Adrenal gland (tissue), 12 donors: ENCODE results near the gene ATP8A2. TPM values are rescaled to one million over a fixed set of nuclear protein-coding genes. Genes with fewer than 3 reads are reported as not detected.

ENCODE experiments used
- DNase-seq, 7 donors: peaks; one replicate each; pipeline ENCODE4 v3.0.0-alpha.2; 2019 to 2020
- H3K27ac ChIP-seq, 5 donors: fragments of 200-600 bp; sonication (generic) in 4 of 5; 1 replicate in 3 of 5; 2 replicates in 2 of 5; pipeline versions ENCODE4 v1.5.1 to v1.8.0; 2016 to 2020; ENCODE audit warnings: mild to moderate bottlenecking in 1 of 5
- H3K27me3 ChIP-seq: fragments of 200-600 bp; 2 replicates; pipeline ENCODE4 v1.8.0; 2021
- H3K36me3 ChIP-seq, 2 donors: fragments of 200-600 bp; replicated peaks in 1 of 2; 1 replicate in 1 of 2; 2 replicates in 1 of 2; pipeline versions ENCODE4 v1.5.1 to v1.8.0; 2018 to 2022
- H3K4me1 ChIP-seq, 2 donors: fragments of 200-600 bp; replicated peaks in 1 of 2; 1 replicate in 1 of 2; 2 replicates in 1 of 2; pipeline versions ENCODE4 v1.5.1 to v1.8.0; 2018 to 2021
- H3K4me3 ChIP-seq, 4 donors: fragments of 200-600 bp; sonication (generic) in 3 of 4; one replicate each; pipeline ENCODE4 v1.5.1; 2016 to 2018
- H3K9me3 ChIP-seq, 3 donors: fragments of 200-600 bp; sonication (generic) in 1 of 3; replicated peaks in 1 of 3; 1 replicate in 2 of 3; 2 replicates in 1 of 3; pipeline versions ENCODE4 v1.5.1 to v1.8.0; 2016 to 2021
- POLR2A ChIP-seq, 2 donors: fragments of 450-650 bp; IDR thresholded peaks; one replicate each; pipeline ENCODE4 v1.6.1; 2017; ENCODE audit warnings: antibody characterized with exemption in 2 of 2, mild to moderate bottlenecking in 2 of 2, moderate library complexity in 1 of 2
- WGBS, 4 donors: extraction: QIAGEN DNeasy Blood & Tissue Kit in 2 of 4; methylation state at CpG; one replicate each; pipeline versions ENCODE4 v1.1.5 to v1.1.7; 2013 to 2017; 5-methylcytosine and 5-hydroxymethylcytosine counted together
- intact Hi-C, 2 donors: fragments of 100-400 bp; cut with DNase I; formaldehyde crosslinking; loops; one replicate each; pipeline versions ENCODE4 v1.14.1 to v1.15.0; 2022 to 2023
- polyA plus RNA-seq, 3 donors: library from polyadenylated mRNA; stranded (reverse); fragments of 200-250 nt in 2 of 3; fragments of 350-450 nt in 1 of 3; fragmentation: Illumina TruSeq in 1 of 3; extraction: RNeasy Lipid Tissue Mini Kit (QIAGEN cat#74804) in 1 of 3; gene quantifications; one replicate each; pipeline ENCODE4 v1.2.3, GENCODE V29; 2013 to 2014
- total RNA-seq, 9 donors: library from RNA; depleted of rRNA in 4 of 9; stranded (reverse); fragments of >200 nt in 4 of 9; fragments of 120-200 nt in 1 of 9; fragmentation: NEBNext Ultra II Directional in 1 of 9; extraction: Animal tissue kit (Norgen Biotek cat#: 25700) in 1 of 9; gene quantifications; one replicate each; pipeline versions ENCODE4 v1.1.0 to v1.2.4, GENCODE V29; 2013 to 2023
- TF ChIP-seq, protein P1 (sequence below), 6 experiments: fragments of 450-650 bp in 4 of 6; fragments of 200-600 bp in 2 of 6; sonication (generic) in 1 of 6; IDR thresholded peaks; 1 replicate in 5 of 6; 2 replicates in 1 of 6; pipeline versions ENCODE4 v1.5.1 to v1.8.0; 2016 to 2021; ENCODE audit warnings: antibody characterized with exemption in 6 of 6, mild to moderate bottlenecking in 2 of 6, moderate library complexity in 1 of 6
- donor health status: healthy with polysubstance abuse.
- donor health status: Bipolar disorder and iron deficiency.
- donor health status: DM: yes; HTN: yes; CAD: no.
- donor health status: DM: no; HTN: no; CAD: no.
- donor health status: DM: no; HTN: no; CAD: no.
- donor health status: DM: yes; HTN: yes; CAD: no.

ATP8A2 gene
- total and polyA plus RNA-seq, 12 donors = 0.77 to 14.0 (median 4.3) TPM

DNA sequence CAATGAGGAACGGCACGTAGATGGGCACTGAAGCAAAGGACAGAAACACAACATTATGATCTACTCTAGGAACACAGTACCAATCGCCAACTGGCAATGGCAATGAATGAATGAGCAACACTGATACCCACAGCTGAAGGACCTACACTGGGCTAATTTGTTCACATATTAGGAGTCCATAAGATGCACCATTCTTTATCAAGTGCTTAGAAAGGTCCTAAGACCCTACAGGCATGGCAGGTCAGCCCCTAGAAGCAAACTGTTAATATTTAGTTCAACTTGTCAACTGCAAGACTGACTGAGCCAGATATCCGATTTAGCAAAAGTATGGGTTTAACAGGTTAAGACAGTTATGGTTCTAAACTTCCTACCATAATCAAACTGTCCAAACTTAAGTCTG, 675.3 kb downstream of the ATP8A2 start:
- Histone ChIP-seq H3K27me3 (peaks cover 43% of the 10 kb centered on the region), H3K27ac (no peak overlapping the region), H3K4me1 (peaks cover 0 to 6% of the 10 kb centered on the region in 2 donors), H3K36me3 (no peaks in the 10 kb centered on the region), H3K9me3 (no peaks in the 10 kb centered on the region), H3K4me3 (no peak overlapping the region)
- WGBS, 4 donors = 84 to 94% (median 90%) methylated on average over 4 of the region's 4 CpGs
- intact Hi-C loops = no loop called here
- no peak for DNase-seq
- TF ChIP-seq, protein P1, sequence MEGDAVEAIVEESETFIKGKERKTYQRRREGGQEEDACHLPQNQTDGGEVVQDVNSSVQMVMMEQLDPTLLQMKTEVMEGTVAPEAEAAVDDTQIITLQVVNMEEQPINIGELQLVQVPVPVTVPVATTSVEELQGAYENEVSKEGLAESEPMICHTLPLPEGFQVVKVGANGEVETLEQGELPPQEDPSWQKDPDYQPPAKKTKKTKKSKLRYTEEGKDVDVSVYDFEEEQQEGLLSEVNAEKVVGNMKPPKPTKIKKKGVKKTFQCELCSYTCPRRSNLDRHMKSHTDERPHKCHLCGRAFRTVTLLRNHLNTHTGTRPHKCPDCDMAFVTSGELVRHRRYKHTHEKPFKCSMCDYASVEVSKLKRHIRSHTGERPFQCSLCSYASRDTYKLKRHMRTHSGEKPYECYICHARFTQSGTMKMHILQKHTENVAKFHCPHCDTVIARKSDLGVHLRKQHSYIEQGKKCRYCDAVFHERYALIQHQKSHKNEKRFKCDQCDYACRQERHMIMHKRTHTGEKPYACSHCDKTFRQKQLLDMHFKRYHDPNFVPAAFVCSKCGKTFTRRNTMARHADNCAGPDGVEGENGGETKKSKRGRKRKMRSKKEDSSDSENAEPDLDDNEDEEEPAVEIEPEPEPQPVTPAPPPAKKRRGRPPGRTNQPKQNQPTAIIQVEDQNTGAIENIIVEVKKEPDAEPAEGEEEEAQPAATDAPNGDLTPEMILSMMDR (IDR thresholded peaks at IDR 0.05) = no peak
- no peak for TF ChIP-seq POLR2A (IDR thresholded peaks at IDR 0.05)

DNA sequence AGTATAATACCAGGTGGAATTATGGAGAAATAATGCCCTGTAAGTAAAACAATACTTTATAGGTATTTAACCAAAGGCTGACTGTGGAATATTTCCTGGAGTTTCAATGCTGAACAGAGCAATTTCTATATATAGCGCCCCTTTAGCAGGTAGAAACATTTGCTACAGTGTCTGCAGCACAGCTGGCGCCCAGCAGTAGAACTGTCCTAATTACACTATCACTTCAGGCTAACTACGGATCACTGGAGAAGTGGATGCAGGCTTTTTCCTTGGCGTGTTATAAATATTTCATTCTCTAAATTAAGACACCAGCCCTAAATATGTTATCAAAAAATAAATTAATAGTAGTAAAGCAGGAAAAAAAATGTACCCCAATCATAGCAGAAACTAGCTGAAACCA, 677.0 kb downstream of the ATP8A2 start:
- Histone ChIP-seq H3K27me3 (peaks cover 50% of the 10 kb centered on the region), H3K4me3 (no peak overlapping the region), H3K4me1 (peaks cover 0 to 6% of the 10 kb centered on the region in 2 donors), H3K27ac (no peak overlapping the region), H3K9me3 (no peaks in the 10 kb centered on the region), H3K36me3 (no peaks in the 10 kb centered on the region)
- intact Hi-C loops = no loop called here
- no peak for TF ChIP-seq POLR2A (IDR thresholded peaks at IDR 0.05)
- TF ChIP-seq, protein P1 (IDR thresholded peaks at IDR 0.05) = no peak
- no peak for DNase-seq
- WGBS, 4 donors = 42 to 57% (median 55%) methylated on average over 4 of the region's 4 CpGs

DNA sequence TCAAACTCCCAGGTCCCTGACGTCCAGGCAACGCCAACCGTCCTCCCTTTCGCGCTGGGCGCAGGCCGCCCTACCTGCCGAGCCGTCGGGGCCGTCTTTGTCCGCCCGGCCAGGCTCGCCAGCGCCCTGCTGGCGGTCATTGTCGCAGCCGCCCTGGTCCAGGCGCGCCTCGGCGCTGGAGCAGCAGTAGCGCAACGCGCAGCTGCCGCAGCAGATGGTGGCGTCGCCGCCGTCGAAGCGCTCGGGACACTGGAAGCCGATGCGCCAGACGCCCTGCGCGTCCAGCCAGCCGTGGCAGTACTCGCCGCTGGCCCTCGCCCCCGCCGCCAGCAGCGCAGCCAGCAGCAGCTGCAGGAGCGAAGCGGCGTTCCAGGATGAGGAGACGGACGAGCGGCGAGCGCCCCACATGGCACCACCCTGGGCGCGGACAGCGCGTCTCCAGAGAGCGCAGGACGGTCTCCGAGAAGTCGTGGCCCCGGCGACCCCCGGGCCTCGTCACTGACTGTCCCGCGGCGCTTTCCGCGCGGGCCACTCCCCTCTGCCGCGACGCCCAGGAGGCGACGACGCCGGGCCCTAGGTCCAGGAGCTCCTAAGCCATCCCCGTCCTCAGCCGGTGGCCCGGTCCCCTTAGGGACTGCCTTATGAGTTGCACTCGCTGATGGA, 678.9 kb downstream of the ATP8A2 start:
- Histone ChIP-seq H3K36me3 (no peaks in the 10 kb centered on the region), H3K27ac (no peak overlapping the region), H3K27me3 (peaks cover 57% of the 10 kb centered on the region), H3K4me3 (peak overlapping the region in 1 of 4 donors; percentile 60), H3K4me1 (peaks cover 0 to 6% of the 10 kb centered on the region in 2 donors), H3K9me3 (no peaks in the 10 kb centered on the region)
- DNase-seq = no peak
- no peak for TF ChIP-seq POLR2A (IDR thresholded peaks at IDR 0.05)
- TF ChIP-seq, protein P1 (IDR thresholded peaks at IDR 0.05) = no peak
- 3 to 7% (median 4%) methylated on average over 26 to 82 of the region's 82 CpGs for WGBS, 4 donors
- intact Hi-C loops = no loop called here

DNA sequence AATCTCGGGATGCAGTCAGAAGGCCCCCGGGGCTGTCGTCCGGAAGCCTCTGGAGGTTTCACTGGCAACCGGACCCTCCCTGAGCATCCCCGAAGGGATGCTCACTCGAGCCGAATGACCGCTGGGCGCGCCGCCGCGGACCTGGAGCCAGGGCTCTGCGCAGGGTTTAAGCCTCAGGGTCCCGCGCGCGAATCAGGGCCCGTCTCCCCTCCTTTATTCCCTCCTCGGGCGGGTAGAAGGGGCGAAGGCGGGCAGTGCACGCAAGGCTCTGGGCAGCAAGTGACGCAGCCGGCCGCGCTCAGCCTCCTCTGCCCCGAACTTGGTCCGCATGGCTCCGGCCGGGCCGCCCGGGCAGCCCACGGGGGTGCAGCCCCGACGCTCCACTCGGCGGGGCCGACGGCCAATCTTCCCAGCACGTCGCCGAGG, 679.5 kb downstream of the ATP8A2 start:
- H3K9me3 ChIP-seq = no peaks in the 10 kb centered on the region
- H3K27ac ChIP-seq = no peak overlapping the region
- 2 to 7% (median 2%) methylated on average over 3 to 45 of the region's 45 CpGs; no CpG with 5 or more reads in 1 of the 4 donors for WGBS, 4 donors
- H3K4me3 ChIP-seq = peak overlapping the region in 1 of 4 donors; percentile 60
- H3K27me3 ChIP-seq = peaks cover 57% of the 10 kb centered on the region
- intact Hi-C loops = no loop called here
- TF ChIP-seq, protein P1 (IDR thresholded peaks at IDR 0.05) = no peak
- no peak for TF ChIP-seq POLR2A (IDR thresholded peaks at IDR 0.05)
- peaks cover 0 to 6% of the 10 kb centered on the region in 2 donors for H3K4me1 ChIP-seq
- H3K36me3 ChIP-seq = no peaks in the 10 kb centered on the region
- DNase-seq = no peak
